Coronary artery (tissue), 2 donors: ENCODE measurements around the gene CLEC3B.

ENCODE experiments used
- DNase-seq: peaks from one replicate; pipeline ENCODE4 v3.0.0-alpha.2; 2017; ENCODE audit warnings: low spot score
- H3K27ac ChIP-seq, 2 donors: fragments of 200-600 bp; sonication (generic); one replicate each; pipeline ENCODE4 v1.5.1; 2016 to 2019
- H3K4me3 ChIP-seq: fragments of 200-600 bp; sonication (generic); 2 replicates; pipeline ENCODE4 v1.5.1; 2016; ENCODE audit warnings: mild to moderate bottlenecking, moderate library complexity
- CTCF ChIP-seq: fragments of 200-600 bp; sonication (generic); IDR thresholded peaks from one replicate; pipeline ENCODE4 v1.5.1; 2019; ENCODE audit warnings: antibody characterized with exemption

Gene CLEC3B

GRCh38 chr3:45083023-45083422, 56.9 kb downstream of the CLEC3B start:
- H3K27ac ChIP-seq: no peak overlapping the region
- H3K4me3 ChIP-seq: no peak overlapping the region
- TF ChIP-seq CTCF: no peak
- no peak for DNase-seq

- H3K27ac ChIP-seq: no peak overlapping the region
- TF ChIP-seq CTCF: no peak
- no peak overlapping the region for H3K4me3 ChIP-seq
- no peak for DNase-seq
These were observed 58.3 kb downstream of the CLEC3B start for GRCh38 chr3:45084361-45084760.

GRCh38 chr3:45084820-45085816, 59.0 kb downstream of the CLEC3B start:
- TF ChIP-seq CTCF: no peak
- Histone ChIP-seq H3K4me3 (no peak overlapping the region), H3K27ac (no peak overlapping the region)
- no peak for DNase-seq
